Calu3 (cell line): Measurements from ENCODE around the gene UBE2S. TPM values are rescaled to one million over a fixed set of nuclear protein-coding genes. Genes with fewer than 3 reads are reported as not detected.
A peak's percentile ranks its signal among the peaks of the same experiment; 100 is the strongest.

Experiments used
- BruUV-seq: library from RNA; stranded (reverse); fragments of 400-500 nt; replicated peaks from 2 replicates; lab custom pipeline; 2021; lab: Mats Ljungman, UMichigan
- CTCF ChIA-PET: fragments of 300-600 bp; sonication (Branson Sonifier 250); formaldehyde crosslinking; loops from one replicate; lab custom pipeline; 2022; ENCODE audit warnings: antibody characterized with exemption; lab: Charles Lee
- DNase-seq: peaks from one replicate; pipeline ENCODE4 v3.0.0; 2022
- H3K27ac Mint-ChIP-seq: one replicate; pipeline ENCODE4 v1.8.0; 2022; ENCODE audit warnings: mixed read lengths; ENCODE audit not compliant: unreplicated experiment
- H3K27me3 Mint-ChIP-seq: one replicate; pipeline ENCODE4 v1.8.0; 2022; ENCODE audit warnings: mixed read lengths; ENCODE audit not compliant: unreplicated experiment
- H3K36me3 Mint-ChIP-seq: one replicate; pipeline ENCODE4 v1.8.0; 2022; ENCODE audit warnings: mild to moderate bottlenecking, moderate library complexity, mixed read lengths; ENCODE audit not compliant: insufficient read depth, unreplicated experiment
- H3K4me1 Mint-ChIP-seq: one replicate; pipeline ENCODE4 v1.8.0; 2022; ENCODE audit warnings: mild to moderate bottlenecking, low read depth, mixed read lengths; ENCODE audit not compliant: unreplicated experiment
- H3K4me3 Mint-ChIP-seq: one replicate; pipeline ENCODE4 v1.8.0; 2022; ENCODE audit warnings: mild to moderate bottlenecking, low read depth, moderate library complexity, mixed read lengths; ENCODE audit not compliant: unreplicated experiment
- H3K9me3 Mint-ChIP-seq: one replicate; pipeline ENCODE4 v1.8.0; 2022; ENCODE audit warnings: low read depth, mixed read lengths; ENCODE audit not compliant: unreplicated experiment
- CTCF ChIP-seq: fragments of 200-600 bp; IDR thresholded peaks from one replicate; pipeline ENCODE4 v1.8.0; 2022; ENCODE audit warnings: antibody characterized with exemption; ENCODE audit not compliant: unreplicated experiment
- intact Hi-C: fragments of 100-400 bp; cut with micrococcal nuclease; formaldehyde crosslinking; loops from one replicate; pipeline ENCODE4 v1.10.0; 2022; ENCODE audit not compliant: unreplicated experiment
- total RNA-seq: library from RNA; stranded (reverse); gene quantifications from 2 replicates; pipeline ENCODE4 v1.2.3, GENCODE V29; 2022

Gene UBE2S
- total RNA-seq, 1 experiment from 2014 or later = 287 TPM

GRCh38 chr19:55358943-55359908, 48.4 kb downstream of the UBE2S start:
- H3K4me1 Mint-ChIP-seq = no peaks in the 10 kb centered on the region
- no peak for DNase-seq
- H3K27me3 Mint-ChIP-seq = peaks cover 63% of the 10 kb centered on the region
- H3K9me3 Mint-ChIP-seq = no peaks in the 10 kb centered on the region
- CTCF ChIA-PET = interaction anchor here (0.6 to 0.7 kb wide), 2 partner anchors 57 to 342 kb away, joined by 3 to 5 read pairs; no protein-coding TSS in a partner anchor
- intact Hi-C loops = no loop called here
- no TSS peak for BruUV-seq
- peaks cover 6% of the 10 kb centered on the region for H3K36me3 Mint-ChIP-seq
- H3K27ac Mint-ChIP-seq = no peak overlapping the region
- TF ChIP-seq CTCF = no peak
- H3K4me3 Mint-ChIP-seq = no peak overlapping the region

GRCh38 chr19:55358493-55358892, 49.1 kb downstream of the UBE2S start:
- DNase-seq = no peak
- Mint-ChIP-seq H3K27me3 (peaks cover 63% of the 10 kb centered on the region), H3K27ac (no peak overlapping the region), H3K4me1 (no peaks in the 10 kb centered on the region), H3K9me3 (no peaks in the 10 kb centered on the region), H3K36me3 (peaks cover 13% of the 10 kb centered on the region), H3K4me3 (no peak overlapping the region)
- TF ChIP-seq CTCF = no peak
- BruUV-seq = no TSS peak
- CTCF ChIA-PET = interaction anchor here (0.7 kb wide), 1 partner anchor 57 kb away, joined by 5 read pairs; no protein-coding TSS in a partner anchor
- intact Hi-C loops = no loop called here

- peaks cover 87% of the 10 kb centered on the region for H3K27me3 Mint-ChIP-seq
- H3K4me1 Mint-ChIP-seq = peaks cover 31% of the 10 kb centered on the region
- no TSS peak for BruUV-seq
- intact Hi-C loops = no loop called here
- H3K36me3 Mint-ChIP-seq = peaks cover 21% of the 10 kb centered on the region
- DNase-seq = no peak
- no peak overlapping the region for H3K27ac Mint-ChIP-seq
- no peak overlapping the region for H3K4me3 Mint-ChIP-seq
- CTCF ChIA-PET = interaction anchor here (0.7 to 1.1 kb wide), 3 partner anchors 16 to 282 kb away, joined by 3 to 4 read pairs (median 3); partner anchors contain the start of gene KMT5C
- H3K9me3 Mint-ChIP-seq = no peaks in the 10 kb centered on the region
- no peak for TF ChIP-seq CTCF
Measured at GRCh38 chr19:55355213-55355821, 52.3 kb downstream of the UBE2S start.

GRCh38 chr19:55354698-55355212, 52.8 kb downstream of the UBE2S start, which contains the start of gene COX6B2:
Gene COX6B2, minus strand, starts transcription at chr19:55354719. Its CDS starts 198 bp downstream, at chr19:55354521.
- no peak for TF ChIP-seq CTCF

More at GRCh38 chr19:55354698-55355212, 52.8 kb downstream of the UBE2S start, which contains the start of gene COX6B2:
- BruUV-seq = no TSS peak
- Mint-ChIP-seq H3K4me1 (peaks cover 33% of the 10 kb centered on the region), H3K27ac (no peak within 1 kb of the TSS), H3K9me3 (no peaks in the 10 kb centered on the region), H3K27me3 (peaks cover 87% of the 10 kb centered on the region), H3K4me3 (peak within 1 kb of the TSS; percentile 79), H3K36me3 (peaks cover 22% of the 10 kb centered on the region)
- intact Hi-C loops = no loop called here
- DNase-seq = no peak
- CTCF ChIA-PET = interaction anchor here (0.8 to 1.1 kb wide), 2 partner anchors 15 to 283 kb away, joined by 3 to 4 read pairs; partner anchors contain the start of gene KMT5C
